HG02852 (cell line): ENCODE results near the gene SEC63.

Experiments used
- ATAC-seq: cut with Tn5 transposase; IDR thresholded peaks from one replicate; pipeline ENCODE4 v1.9.1; 2021; ENCODE audit warnings: mild to moderate bottlenecking, moderate library complexity; ENCODE audit not compliant: unreplicated experiment

SEC63 gene

DNA sequence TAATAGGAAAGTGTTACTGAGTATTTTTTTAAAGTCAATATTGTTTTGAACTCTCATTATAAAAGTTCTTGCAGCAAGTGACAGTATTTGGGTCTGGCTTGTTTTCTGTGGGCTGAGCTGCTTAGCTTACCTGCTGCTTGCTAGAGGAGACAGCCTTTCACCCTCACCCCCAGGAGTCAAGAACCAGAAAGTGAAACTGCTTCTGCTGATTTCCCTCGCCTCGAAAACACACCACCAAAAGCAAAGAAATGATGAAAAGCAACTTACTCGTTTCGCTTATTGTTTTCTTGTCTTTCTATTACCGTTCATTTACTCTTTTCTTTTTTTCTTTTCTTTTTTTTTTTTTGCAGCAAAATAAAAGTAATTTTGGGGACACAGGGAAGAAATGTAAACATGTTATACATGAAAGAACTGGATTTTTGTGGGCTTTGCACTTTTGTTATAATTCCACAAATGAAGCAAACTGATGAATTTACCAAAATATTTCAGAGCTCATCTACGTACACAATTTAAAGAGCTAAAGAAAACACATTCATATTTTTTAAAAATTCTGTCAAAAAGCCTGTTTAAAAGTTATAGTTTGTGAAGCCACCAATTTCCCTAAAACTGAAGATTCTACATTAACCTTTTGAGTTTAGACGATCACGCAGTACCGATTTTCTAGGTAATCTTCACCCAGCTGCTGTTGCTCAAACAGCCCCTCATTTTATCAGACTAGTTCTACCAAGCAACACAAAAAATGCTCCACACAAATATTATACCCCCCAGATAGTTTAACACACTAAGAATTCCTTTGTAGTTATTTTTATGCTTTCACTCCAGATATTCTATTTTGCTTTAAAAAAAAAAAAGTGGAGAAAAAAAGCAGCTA is 135.6 kb downstream of the SEC63 start:
- peak; percentile 63 for ATAC-seq

- no peak for ATAC-seq
Observed at GRCh38 chr6:107821591-107821990, 136.4 kb downstream of the SEC63 start.

DNA sequence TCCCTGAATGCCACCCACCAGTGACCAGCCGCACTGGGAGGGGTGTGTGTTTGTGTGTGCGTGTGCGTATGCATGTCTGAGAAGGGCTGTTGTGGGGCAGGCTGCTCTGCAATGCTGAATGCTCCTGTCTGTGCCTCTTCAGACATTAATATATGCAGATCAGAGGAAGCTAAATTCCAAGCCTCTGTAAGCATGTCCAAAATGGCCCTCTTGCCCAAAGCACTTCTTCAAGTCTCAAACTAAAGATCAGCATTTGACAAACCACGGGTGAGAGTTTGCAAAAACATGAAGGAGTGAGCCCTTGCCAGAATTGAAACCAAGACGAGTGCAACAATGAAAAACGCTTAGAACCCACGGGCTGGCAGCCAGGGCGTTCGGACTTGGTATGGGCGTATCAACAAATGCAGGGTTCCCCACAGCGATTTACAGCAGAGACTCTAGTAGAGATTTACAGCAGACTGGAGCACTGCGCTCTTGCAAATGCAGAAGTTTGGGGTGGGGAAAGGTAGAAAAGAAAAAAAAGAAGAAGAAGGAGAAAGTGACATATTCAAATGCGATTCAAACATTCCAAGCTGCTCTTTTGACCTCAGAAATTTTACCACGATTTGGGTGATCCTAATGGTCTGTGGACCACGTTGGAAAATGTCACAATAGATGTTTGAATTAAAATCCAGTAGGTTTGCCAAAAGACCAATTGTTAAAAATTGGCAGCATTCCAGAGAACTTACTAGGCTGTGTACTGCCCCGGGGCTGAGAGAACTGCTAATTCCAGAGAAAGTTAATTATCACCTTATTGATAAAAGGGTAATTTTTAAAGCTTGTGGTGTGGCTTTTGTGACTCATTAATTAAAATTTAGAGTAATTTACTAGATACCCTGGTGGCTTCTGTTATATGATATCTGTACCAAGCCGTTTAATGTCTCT is 137.4 kb downstream of the SEC63 start:
- no peak for ATAC-seq

- ATAC-seq: no peak
Observed at GRCh38 chr6:107819964-107820337, 138.1 kb downstream of the SEC63 start.

GRCh38 chr6:107819217-107819616 is 138.8 kb downstream of the SEC63 start:
- no peak for ATAC-seq

DNA sequence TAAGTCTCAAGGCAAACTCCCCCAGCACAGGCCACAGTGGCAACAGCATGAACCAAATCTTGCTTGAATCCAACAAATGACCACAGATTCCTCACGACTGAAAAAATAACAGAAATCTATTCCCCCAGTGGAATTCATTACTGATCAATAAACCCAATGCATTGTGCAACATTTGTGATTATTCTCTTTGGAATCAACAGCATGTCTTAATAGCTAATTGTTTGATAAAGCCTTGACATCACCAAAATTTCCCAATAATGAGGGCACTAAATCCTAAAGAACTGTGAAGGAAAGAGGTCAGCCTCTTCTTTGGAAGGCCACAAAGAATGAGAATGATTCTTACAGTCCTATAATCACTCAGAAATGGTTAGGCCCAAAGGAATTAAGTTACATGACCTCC is 139.7 kb downstream of the SEC63 start:
- no peak for ATAC-seq

GRCh38 chr6:107817784-107818183 is 140.2 kb downstream of the SEC63 start:
- no peak for ATAC-seq
